IPS DF 6.9 (cell line): ENCODE measurements around the gene LIF.

Experiments
- DNase-seq: peaks from one replicate; pipeline ENCODE4 v3.0.0-alpha.2; 2013; ENCODE audit warnings: low read depth, low spot score
- H3K27ac ChIP-seq: one replicate; pipeline ENCODE4 v1.5.1; 2013; ENCODE audit warnings: low read length, control low read depth
- H3K27me3 ChIP-seq: 2 replicates; pipeline ENCODE4 v1.6.1; 2013; ENCODE audit warnings: mild to moderate bottlenecking, low read length; ENCODE audit not compliant: control insufficient read depth, insufficient read depth
- H3K36me3 ChIP-seq: 2 replicates; pipeline ENCODE4 v1.6.1; 2013; ENCODE audit warnings: low read length; ENCODE audit not compliant: control insufficient read depth, insufficient read depth
- H3K4me1 ChIP-seq: 2 replicates; pipeline ENCODE4 v1.6.1; 2013; ENCODE audit warnings: low read length; ENCODE audit not compliant: control insufficient read depth, insufficient read depth
- H3K4me3 ChIP-seq: 2 replicates; pipeline ENCODE4 v1.5.1; 2013; ENCODE audit warnings: mild to moderate bottlenecking, low read length
- H3K9me3 ChIP-seq: 2 replicates; pipeline ENCODE4 v1.6.1; 2013; ENCODE audit warnings: low read length, inconsistent platforms; ENCODE audit not compliant: control insufficient read depth, insufficient read depth
- WGBS: extraction: QIAGEN DNeasy Blood & Tissue Kit; methylation state at CpG from one replicate; pipeline ENCODE4 v1.1.7; 2013; ENCODE audit warnings: mixed read lengths, missing lambda C conversion rate; ENCODE audit not compliant: insufficient read length, insufficient coverage; 5-methylcytosine and 5-hydroxymethylcytosine counted together

The LIF gene

DNA sequence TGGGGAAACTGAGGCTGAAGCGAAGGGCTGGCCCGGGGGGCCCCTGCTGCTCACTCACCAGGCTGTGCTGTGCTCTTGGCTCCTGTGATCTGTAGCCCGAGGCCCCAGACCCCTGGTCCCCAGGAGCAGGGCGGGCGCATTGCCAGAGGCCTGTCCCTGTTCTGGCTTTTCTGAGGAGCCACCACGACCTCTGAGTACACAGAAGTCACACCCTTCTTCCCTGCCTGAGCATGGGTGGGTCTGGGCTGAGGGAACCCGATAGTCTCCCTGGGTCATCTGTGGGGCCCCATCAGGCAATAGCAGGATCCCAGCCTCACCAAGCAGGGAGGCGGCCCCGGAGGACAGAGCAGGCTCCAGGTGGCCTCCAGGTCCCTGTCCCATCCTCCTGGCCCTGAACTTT lies 37.6 kb upstream of the LIF start:
- peaks cover 3% of the 10 kb centered on the region; the same call in 1 of the 2 replicates for H3K4me1 ChIP-seq
- H3K9me3 ChIP-seq = no peaks in the 10 kb centered on the region
- no peaks in the 10 kb centered on the region for H3K36me3 ChIP-seq
- H3K4me3 ChIP-seq = no peak overlapping the region
- no peaks in the 10 kb centered on the region for H3K27me3 ChIP-seq
- WGBS = no CpG with 5 or more reads among the region's 9 CpGs
- no peak for DNase-seq
- H3K27ac ChIP-seq = no peak overlapping the region

GRCh38 chr22:30283342-30283741 lies 36.8 kb upstream of the LIF start:
- no peaks in the 10 kb centered on the region for H3K36me3 ChIP-seq
- WGBS = no CpG with 5 or more reads among the region's 4 CpGs

GRCh38 chr22:30282616-30283046 lies 36.1 kb upstream of the LIF start:
- no peak for DNase-seq
- Histone ChIP-seq H3K9me3 (no peaks in the 10 kb centered on the region), H3K4me1 (no peaks in the 10 kb centered on the region), H3K36me3 (no peaks in the 10 kb centered on the region), H3K4me3 (no peak overlapping the region), H3K27ac (no peak overlapping the region), H3K27me3 (no peaks in the 10 kb centered on the region)
- WGBS = no CpG with 5 or more reads among the region's 7 CpGs

More at GRCh38 chr22:30283342-30283741, 36.8 kb upstream of the LIF start:
- Histone ChIP-seq H3K27me3 (no peaks in the 10 kb centered on the region), H3K9me3 (no peaks in the 10 kb centered on the region), H3K4me3 (no peak overlapping the region), H3K4me1 (no peaks in the 10 kb centered on the region), H3K27ac (no peak overlapping the region)
- no peak for DNase-seq

- Histone ChIP-seq H3K4me3 (no peak overlapping the region), H3K27ac (no peak overlapping the region), H3K9me3 (no peaks in the 10 kb centered on the region), H3K36me3 (no peaks in the 10 kb centered on the region), H3K27me3 (no peaks in the 10 kb centered on the region), H3K4me1 (no peaks in the 10 kb centered on the region)
- no peak for DNase-seq
- WGBS = 100% methylated on average over 1 of the region's 8 CpGs
These were observed 33.9 kb upstream of the LIF start for GRCh38 chr22:30280505-30280904.

- no peak for DNase-seq
- no peak overlapping the region for H3K4me3 ChIP-seq
- H3K27ac ChIP-seq = no peak overlapping the region
- no peaks in the 10 kb centered on the region for H3K36me3 ChIP-seq
- no peaks in the 10 kb centered on the region for H3K9me3 ChIP-seq
- no CpG with 5 or more reads among the region's 5 CpGs for WGBS
- H3K4me1 ChIP-seq = no peaks in the 10 kb centered on the region
- no peaks in the 10 kb centered on the region for H3K27me3 ChIP-seq
These were observed 33.4 kb upstream of the LIF start for GRCh38 chr22:30279932-30280331.

DNA sequence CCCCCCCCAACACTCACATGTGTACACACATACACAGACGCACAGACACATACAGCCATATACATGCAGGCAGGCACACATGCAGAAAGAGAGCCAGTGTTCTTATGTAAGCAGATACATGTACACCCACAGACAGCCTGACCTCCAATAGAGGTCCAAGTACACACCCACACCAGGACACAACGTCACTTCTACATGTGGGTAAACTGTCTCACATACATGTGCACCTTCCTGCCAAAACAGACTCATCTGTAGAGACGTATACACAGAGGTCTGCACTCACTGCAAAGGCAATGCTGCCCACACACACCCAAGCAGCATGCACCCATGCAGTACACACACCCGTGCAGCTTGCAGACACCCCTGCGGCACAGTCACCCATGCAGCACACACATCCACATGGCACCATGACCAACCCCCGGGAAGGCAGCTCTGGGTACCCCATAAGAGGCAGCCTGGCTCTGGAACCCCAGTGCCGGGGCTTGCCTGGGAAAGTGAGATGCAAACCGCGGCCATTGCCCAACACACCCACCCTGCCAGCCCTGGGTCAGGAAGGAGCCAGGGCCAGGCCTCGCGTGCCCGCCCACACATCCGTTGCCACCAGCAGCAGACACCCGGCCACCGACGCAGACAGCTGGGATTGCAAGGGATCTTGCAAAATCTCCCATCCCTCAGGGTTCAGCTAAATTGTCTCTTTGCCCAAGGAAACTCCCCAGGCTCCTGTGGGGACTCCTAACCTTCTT lies 32.7 kb upstream of the LIF start:
- DNase-seq = no peak
- Histone ChIP-seq H3K27me3 (no peaks in the 10 kb centered on the region), H3K4me3 (no peak overlapping the region), H3K27ac (no peak overlapping the region), H3K4me1 (no peaks in the 10 kb centered on the region), H3K9me3 (no peaks in the 10 kb centered on the region), H3K36me3 (no peaks in the 10 kb centered on the region)
- no CpG with 5 or more reads among the region's 16 CpGs for WGBS

DNA sequence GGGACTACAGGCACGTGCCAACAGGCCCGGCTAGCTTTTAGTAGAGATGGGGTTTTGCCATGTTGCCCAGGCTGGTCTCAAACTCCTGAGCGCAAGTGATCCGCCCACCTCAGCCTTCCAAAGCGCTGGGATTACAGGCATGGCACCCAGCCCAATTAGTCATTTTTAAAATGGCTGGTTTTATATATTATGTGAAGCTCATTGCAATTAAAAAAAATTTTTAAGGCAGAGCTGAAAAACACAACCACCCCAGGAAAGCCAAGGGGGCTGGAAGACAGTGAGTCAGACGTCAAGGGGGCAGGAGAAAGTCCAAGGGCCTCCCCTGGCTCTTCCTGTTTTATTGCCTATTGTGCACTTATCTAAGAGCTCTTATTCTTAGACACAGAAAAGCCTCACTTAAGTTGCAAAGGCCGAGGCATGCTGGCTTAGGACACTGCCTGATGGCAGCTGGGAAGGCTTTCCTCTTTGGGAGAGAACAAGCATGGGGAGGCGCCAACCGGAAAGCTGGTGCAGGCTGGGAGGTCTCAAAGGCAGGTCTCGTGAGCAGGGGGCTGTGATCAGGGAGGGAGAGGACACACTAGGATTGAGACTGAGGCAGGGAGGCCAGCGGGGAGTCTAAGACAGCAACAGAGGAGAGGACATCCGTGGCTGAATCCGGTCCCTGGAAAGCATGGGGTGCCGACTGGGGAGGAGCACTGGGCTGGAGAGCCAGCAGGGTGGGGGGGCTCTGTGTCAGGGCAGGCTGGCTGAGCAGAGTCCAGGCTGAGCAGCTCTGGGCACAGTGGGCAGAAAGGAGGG lies 31.2 kb upstream of the LIF start:
- H3K27me3 ChIP-seq = no peaks in the 10 kb centered on the region
- H3K9me3 ChIP-seq = no peaks in the 10 kb centered on the region
- H3K4me3 ChIP-seq = no peak overlapping the region
- WGBS = no CpG with 5 or more reads among the region's 14 CpGs
- no peak for DNase-seq
- H3K4me1 ChIP-seq = no peaks in the 10 kb centered on the region
- no peaks in the 10 kb centered on the region for H3K36me3 ChIP-seq
- no peak overlapping the region for H3K27ac ChIP-seq

GRCh38 chr22:30276039-30276438 lies 29.5 kb upstream of the LIF start:
- DNase-seq = no peak
- Histone ChIP-seq H3K9me3 (no peaks in the 10 kb centered on the region), H3K36me3 (no peaks in the 10 kb centered on the region), H3K4me1 (no peaks in the 10 kb centered on the region), H3K27ac (no peak overlapping the region), H3K27me3 (no peaks in the 10 kb centered on the region), H3K4me3 (no peak overlapping the region)
- WGBS = no CpG with 5 or more reads among the region's 8 CpGs

- Histone ChIP-seq H3K4me3 (no peak overlapping the region), H3K27me3 (no peaks in the 10 kb centered on the region), H3K27ac (no peak overlapping the region), H3K4me1 (no peaks in the 10 kb centered on the region), H3K9me3 (no peaks in the 10 kb centered on the region), H3K36me3 (no peaks in the 10 kb centered on the region)
- no CpG with 5 or more reads among the region's 8 CpGs for WGBS
- DNase-seq = no peak
These were observed 29.1 kb upstream of the LIF start for GRCh38 chr22:30275625-30276024.

- H3K4me1 ChIP-seq = no peaks in the 10 kb centered on the region
- H3K36me3 ChIP-seq = no peaks in the 10 kb centered on the region
- no peaks in the 10 kb centered on the region for H3K27me3 ChIP-seq
- DNase-seq = no peak
- no CpG with 5 or more reads among the region's 9 CpGs for WGBS
- no peaks in the 10 kb centered on the region for H3K9me3 ChIP-seq
- no peak overlapping the region for H3K4me3 ChIP-seq
- H3K27ac ChIP-seq = no peak overlapping the region
These were observed 27.9 kb upstream of the LIF start for GRCh38 chr22:30274437-30274812.
